A172 (cell line): ENCODE data around the gene USP17L12. TPM values are rescaled to one million over a fixed set of nuclear protein-coding genes. Genes with fewer than 3 reads are reported as not detected.
"Not testable (repeated sequence)": the region's sequence is repeated elsewhere in the genome, so short reads cannot be mapped to it uniquely, and the experiment has no call there.

ENCODE experiments used
- DNase-seq: peaks from one replicate; pipeline ENCODE4 v3.0.0-alpha.2; 2015; ENCODE audit warnings: low spot score
- total RNA-seq: library from RNA; depleted of rRNA; stranded (reverse); fragments of >200 nt; shearing (Covaris generic); gene quantifications from 2 replicates; pipeline ENCODE4 v1.2.3, GENCODE V29; 2014; rRNA removed

The USP17L12 gene, protein sequence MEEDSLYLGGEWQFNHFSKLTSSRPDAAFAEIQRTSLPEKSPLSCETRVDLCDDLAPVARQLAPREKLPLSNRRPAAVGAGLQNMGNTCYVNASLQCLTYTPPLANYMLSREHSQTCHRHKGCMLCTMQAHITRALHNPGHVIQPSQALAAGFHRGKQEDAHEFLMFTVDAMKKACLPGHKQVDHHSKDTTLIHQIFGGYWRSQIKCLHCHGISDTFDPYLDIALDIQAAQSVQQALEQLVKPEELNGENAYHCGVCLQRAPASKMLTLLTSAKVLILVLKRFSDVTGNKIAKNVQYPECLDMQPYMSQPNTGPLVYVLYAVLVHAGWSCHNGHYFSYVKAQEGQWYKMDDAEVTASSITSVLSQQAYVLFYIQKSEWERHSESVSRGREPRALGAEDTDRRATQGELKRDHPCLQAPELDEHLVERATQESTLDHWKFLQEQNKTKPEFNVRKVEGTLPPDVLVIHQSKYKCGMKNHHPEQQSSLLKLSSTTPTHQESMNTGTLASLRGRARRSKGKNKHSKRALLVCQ
- not detected in 2 replicates for total RNA-seq

DNA sequence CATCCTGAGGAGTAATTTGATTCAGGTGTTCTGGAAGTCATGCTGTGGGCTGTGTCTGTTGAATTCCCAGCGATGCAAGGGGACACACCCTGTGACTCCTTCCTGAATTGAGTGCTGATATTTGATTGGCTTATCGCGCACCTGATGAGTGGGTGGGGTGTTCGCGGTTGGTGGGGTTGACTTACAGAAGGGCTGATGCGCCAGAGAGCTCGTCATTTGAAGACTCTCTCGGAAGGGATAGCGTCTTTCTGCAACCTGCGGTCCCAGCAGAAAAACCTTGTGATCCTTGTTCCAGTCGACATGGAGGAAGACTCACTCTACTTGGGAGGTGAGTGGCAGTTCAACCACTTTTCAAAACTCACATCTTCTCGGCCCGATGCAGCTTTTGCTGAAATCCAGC lies at the start of gene USP17L12:
USP17L12 (plus strand) TSS at position 301 of the 400 bp plus-strand sequence; CDS start at position 301, 0 bp downstream.
- not testable (repeated sequence) for DNase-seq

GRCh38 chr4:9210357-9210756 lies 9.6 kb upstream of the USP17L12 start, which contains the start of gene USP17L10:
USP17L10 (plus strand) TSS chr4:9210657; CDS start chr4:9210657, 0 bp downstream.
- DNase-seq = not testable (repeated sequence)

DNA sequence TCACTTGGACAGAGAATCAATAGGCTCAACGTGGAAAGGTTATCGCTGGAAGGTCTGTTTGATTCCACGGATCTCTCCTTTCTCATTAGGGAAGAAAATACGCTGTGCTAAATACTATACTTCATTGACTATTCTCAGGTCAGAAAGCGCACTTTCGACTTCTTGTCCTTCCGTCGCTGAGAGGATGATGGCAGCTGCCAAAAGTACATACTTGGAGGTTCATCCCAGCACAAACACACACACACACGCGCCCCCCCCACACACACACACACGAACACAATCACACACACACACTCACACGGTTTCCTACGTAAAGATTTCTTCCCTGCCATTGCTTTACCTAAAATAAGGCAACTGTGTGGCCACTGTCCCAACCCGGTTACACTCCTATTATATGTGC lies 5.3 kb upstream of the USP17L12 start:
- DNase-seq = not testable (repeated sequence)

- DNase-seq = not testable (repeated sequence)
Measured at GRCh38 chr4:9215105-9215504, 4.8 kb upstream of the USP17L12 start, which contains the start of gene USP17L11. USP17L11 (plus strand) TSS chr4:9215405; CDS start chr4:9215405, 0 bp downstream.

DNA sequence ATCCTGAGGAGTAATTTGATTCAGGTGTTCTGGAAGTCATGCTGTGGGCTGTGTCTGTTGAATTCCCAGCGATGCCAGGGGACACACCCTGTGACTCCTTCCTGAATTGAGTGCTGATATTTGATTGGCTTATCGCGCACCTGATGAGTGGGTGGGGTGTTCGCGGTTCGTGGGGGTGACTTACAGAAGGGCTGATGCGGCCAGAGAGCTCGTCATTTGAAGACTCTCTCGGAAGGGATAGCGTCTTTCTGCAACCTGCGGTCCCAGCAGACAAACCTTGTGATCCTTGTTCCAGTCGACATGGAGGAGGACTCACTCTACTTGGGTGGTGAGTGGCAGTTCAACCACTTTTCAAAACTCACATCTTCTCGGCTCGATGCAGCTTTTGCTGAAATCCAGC lies 4.6 kb downstream of the USP17L12 start, which contains the start of gene USP17L13:
USP17L13 (plus strand) TSS at position 301 of the 400 bp plus-strand sequence; CDS start at position 301, 0 bp downstream.
- not testable (repeated sequence) for DNase-seq

DNA sequence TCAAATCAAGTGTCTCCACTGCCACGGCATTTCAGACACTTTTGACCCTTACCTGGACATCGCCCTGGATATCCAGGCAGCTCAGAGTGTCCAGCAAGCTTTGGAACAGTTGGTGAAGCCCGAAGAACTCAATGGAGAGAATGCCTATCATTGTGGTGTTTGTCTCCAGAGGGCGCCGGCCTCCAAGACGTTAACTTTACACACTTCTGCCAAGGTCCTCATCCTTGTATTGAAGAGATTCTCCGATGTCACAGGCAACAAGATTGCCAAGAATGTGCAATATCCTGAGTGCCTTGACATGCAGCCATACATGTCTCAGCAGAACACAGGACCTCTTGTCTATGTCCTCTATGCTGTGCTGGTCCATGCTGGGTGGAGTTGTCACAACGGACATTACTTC lies 10.3 kb downstream of the USP17L12 start:
- DNase-seq = not testable (repeated sequence)

GRCh38 chr4:9234085-9234484 lies 14.1 kb downstream of the USP17L12 start, which contains the start of gene USP17L15:
USP17L15 (plus strand) TSS chr4:9234385; CDS start chr4:9234385, 0 bp downstream.
- not testable (repeated sequence) for DNase-seq

- not testable (repeated sequence) for DNase-seq
Measured at GRCh38 chr4:9238461-9238860, 18.5 kb downstream of the USP17L12 start.

DNA sequence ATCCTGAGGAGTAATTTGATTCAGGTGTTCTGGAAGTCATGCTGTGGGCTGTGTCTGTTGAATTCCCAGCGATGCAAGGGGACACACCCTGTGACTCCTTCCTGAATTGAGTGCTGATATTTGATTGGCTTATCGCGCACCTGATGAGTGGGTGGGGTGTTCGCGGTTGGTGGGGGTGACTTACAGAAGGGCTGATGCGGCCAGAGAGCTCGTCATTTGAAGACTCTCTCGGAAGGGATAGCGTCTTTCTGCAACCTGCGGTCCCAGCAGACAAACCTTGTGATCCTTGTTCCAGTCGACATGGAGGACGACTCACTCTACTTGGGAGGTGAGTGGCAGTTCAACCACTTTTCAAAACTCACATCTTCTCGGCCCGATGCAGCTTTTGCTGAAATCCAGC lies 23.6 kb downstream of the USP17L12 start, which contains the start of gene USP17L17:
USP17L17 (plus strand) TSS at position 301 of the 400 bp plus-strand sequence; CDS start at position 301, 0 bp downstream.
- DNase-seq = not testable (repeated sequence)

DNA sequence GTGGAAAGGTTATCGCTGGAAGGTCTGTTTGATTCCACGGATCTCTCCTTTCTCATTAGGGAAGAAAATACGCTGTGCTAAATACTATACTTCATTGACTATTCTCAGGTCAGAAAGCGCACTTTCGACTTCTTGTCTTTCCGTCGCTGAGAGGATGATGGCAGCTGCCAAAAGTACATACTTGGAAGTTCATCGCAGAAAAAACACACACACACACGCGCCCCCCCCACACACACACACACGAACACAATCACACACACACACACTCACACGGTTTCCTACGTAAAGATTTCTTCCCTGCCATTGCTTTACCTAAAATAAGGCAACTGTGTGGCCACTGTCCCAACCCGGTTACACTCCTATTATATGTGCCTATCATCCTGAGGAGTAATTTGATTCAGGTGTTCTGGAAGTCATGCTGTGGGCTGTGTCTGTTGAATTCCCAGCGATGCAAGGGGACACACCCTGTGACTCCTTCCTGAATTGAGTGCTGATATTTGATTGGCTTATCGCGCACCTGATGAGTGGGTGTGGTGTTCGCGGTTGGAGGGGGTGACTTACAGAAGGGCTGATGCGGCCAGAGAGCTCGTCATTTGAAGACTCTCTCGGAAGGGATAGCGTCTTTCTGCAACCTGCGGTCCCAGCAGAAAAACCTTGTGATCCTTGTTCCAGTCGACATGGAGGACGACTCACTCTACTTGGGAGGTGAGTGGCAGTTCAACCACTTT lies 28.2 kb downstream of the USP17L12 start, which contains the start of gene USP17L18:
USP17L18 (plus strand) TSS at position 678 of the 728 bp plus-strand sequence; CDS start at position 678, 0 bp downstream.
- DNase-seq = not testable (repeated sequence)

DNA sequence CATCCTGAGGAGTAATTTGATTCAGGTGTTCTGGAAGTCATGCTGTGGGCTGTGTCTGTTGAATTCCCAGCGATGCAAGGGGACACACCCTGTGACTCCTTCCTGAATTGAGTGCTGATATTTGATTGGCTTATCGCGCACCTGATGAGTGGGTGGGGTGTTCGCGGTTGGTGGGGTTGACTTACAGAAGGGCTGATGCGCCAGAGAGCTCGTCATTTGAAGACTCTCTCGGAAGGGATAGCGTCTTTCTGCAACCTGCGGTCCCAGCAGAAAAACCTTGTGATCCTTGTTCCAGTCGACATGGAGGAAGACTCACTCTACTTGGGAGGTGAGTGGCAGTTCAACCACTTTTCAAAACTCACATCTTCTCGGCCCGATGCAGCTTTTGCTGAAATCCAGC lies 33.1 kb downstream of the USP17L12 start, which contains the start of gene USP17L19:
USP17L19 (plus strand) TSS at position 301 of the 400 bp plus-strand sequence; CDS start at position 301, 0 bp downstream.
- DNase-seq = not testable (repeated sequence)

- DNase-seq = not testable (repeated sequence)
Measured at GRCh38 chr4:9257824-9258223, 37.9 kb downstream of the USP17L12 start, which contains the start of gene USP17L20. USP17L20 (plus strand) TSS chr4:9258124; CDS start chr4:9258124, 0 bp downstream.

GRCh38 chr4:9262572-9262971 lies 42.6 kb downstream of the USP17L12 start, which contains the start of gene USP17L21:
USP17L21 (plus strand) TSS chr4:9262872; CDS start chr4:9262872, 0 bp downstream.
- not testable (repeated sequence) for DNase-seq

GRCh38 chr4:9267319-9267718 lies 47.4 kb downstream of the USP17L12 start, which contains the start of gene USP17L22:
USP17L22 (plus strand) TSS chr4:9267619; CDS start chr4:9267619, 0 bp downstream.
- DNase-seq = not testable (repeated sequence)

Other genes starting within 250 kb of the USP17L12 start
- gene FAM90A26, start 49.7 kb upstream of the USP17L12 start, total RNA-seq = not detected in 2 replicates
- gene USP17L10, start 9.5 kb upstream of the USP17L12 start, total RNA-seq = not detected in 2 replicates
- not detected in 2 replicates for gene USP17L11, start 4.7 kb upstream of the USP17L12 start, total RNA-seq
- gene USP17L13, start 4.7 kb downstream of the USP17L12 start, total RNA-seq = not detected in 2 replicates
- not detected in 2 replicates for gene USP17L15, start 14.2 kb downstream of the USP17L12 start, total RNA-seq
- gene USP17L17, start 23.7 kb downstream of the USP17L12 start, total RNA-seq = not detected in 2 replicates
- not detected in 2 replicates for gene USP17L18, start 28.5 kb downstream of the USP17L12 start, total RNA-seq
- not detected in 2 replicates for gene USP17L19, start 33.2 kb downstream of the USP17L12 start, total RNA-seq
- not detected in 2 replicates for gene USP17L20, start 38.0 kb downstream of the USP17L12 start, total RNA-seq
- gene USP17L21, start 42.7 kb downstream of the USP17L12 start, total RNA-seq = not detected in 2 replicates
- gene USP17L22, start 47.5 kb downstream of the USP17L12 start, total RNA-seq = not detected in 2 replicates
- gene USP17L24, start 105.0 kb downstream of the USP17L12 start, total RNA-seq = not detected in 2 replicates
- gene USP17L25, start 109.8 kb downstream of the USP17L12 start, total RNA-seq = not detected in 2 replicates
- gene USP17L26, start 114.5 kb downstream of the USP17L12 start, total RNA-seq = not detected in 2 replicates
- not detected in 2 replicates for gene USP17L5, start 119.3 kb downstream of the USP17L12 start, total RNA-seq
- gene USP17L27, start 124.0 kb downstream of the USP17L12 start, total RNA-seq = not detected in 2 replicates
- not detected in 2 replicates for gene USP17L28, start 128.7 kb downstream of the USP17L12 start, total RNA-seq
- not detected in 2 replicates for gene USP17L29, start 133.5 kb downstream of the USP17L12 start, total RNA-seq
- not detected in 2 replicates for gene USP17L30, start 143.0 kb downstream of the USP17L12 start, total RNA-seq
- not detected in 2 replicates for gene DEFB131A, start 224.3 kb downstream of the USP17L12 start, total RNA-seq